Hematopoietic multipotent progenitor cell treated with erythropoietin and hydrocortisone succinate and interleukin-3 and kit ligand, for 17 days (in vitro differentiated cells): ENCODE data around the gene GPR148.

Source experiments
- DNase-seq: peaks from one replicate; pipeline ENCODE4 v3.0.0-alpha.2; 2015; ENCODE audit warnings: low spot score

Gene GPR148

GRCh38 chr2:130769343-130769907, 40.6 kb downstream of the GPR148 start:
- DNase-seq: no peak

- no peak for DNase-seq
Observed at GRCh38 chr2:130776550-130776949, 47.7 kb downstream of the GPR148 start.

GRCh38 chr2:130778781-130779180, 49.9 kb downstream of the GPR148 start:
- DNase-seq: no peak
